GM21576 (cell line): ENCODE data around the gene PIK3R6.
"Not testable (repeated sequence)": the region's sequence is repeated elsewhere in the genome, so short reads cannot be mapped to it uniquely, and the experiment has no call there.

Experiments used
- ATAC-seq: cut with Tn5 transposase; IDR thresholded peaks from one replicate; pipeline ENCODE4 v1.9.1; 2021; ENCODE audit warnings: mild to moderate bottlenecking, moderate library complexity; ENCODE audit not compliant: unreplicated experiment

Gene PIK3R6

GRCh38 chr17:8829036-8829941 lies 38.2 kb downstream of the PIK3R6 start:
- ATAC-seq: no peak

GRCh38 chr17:8828517-8828875 lies 39.0 kb downstream of the PIK3R6 start:
- no peak for ATAC-seq

- no peak for ATAC-seq
Observed at GRCh38 chr17:8826808-8827435, 40.6 kb downstream of the PIK3R6 start.

- ATAC-seq: no peak
Observed at GRCh38 chr17:8825802-8826201, 41.7 kb downstream of the PIK3R6 start.

- ATAC-seq: no peak
Observed at GRCh38 chr17:8823279-8823678, 44.2 kb downstream of the PIK3R6 start.

- ATAC-seq: no peak
Observed at GRCh38 chr17:8822401-8823035, 45.0 kb downstream of the PIK3R6 start.

GRCh38 chr17:8821446-8822105 lies 45.9 kb downstream of the PIK3R6 start:
- ATAC-seq: no peak

- ATAC-seq: no peak
Observed at GRCh38 chr17:8820311-8821010, 47.0 kb downstream of the PIK3R6 start.

GRCh38 chr17:8818654-8819330 lies 48.7 kb downstream of the PIK3R6 start:
- no peak for ATAC-seq

GRCh38 chr17:8818047-8818446 lies 49.4 kb downstream of the PIK3R6 start:
- no peak for ATAC-seq

GRCh38 chr17:8806926-8807550 lies 60.4 kb downstream of the PIK3R6 start:
- ATAC-seq: peak; percentile 91

GRCh38 chr17:8806253-8806925 lies 61.1 kb downstream of the PIK3R6 start:
- no peak for ATAC-seq

- not testable (repeated sequence) for ATAC-seq
Observed at GRCh38 chr17:8805396-8805795, 62.1 kb downstream of the PIK3R6 start.

GRCh38 chr17:8803531-8804420 lies 63.7 kb downstream of the PIK3R6 start:
- ATAC-seq: no peak

GRCh38 chr17:8801135-8801840 lies 66.2 kb downstream of the PIK3R6 start:
- no peak for ATAC-seq

- ATAC-seq: no peak
Observed at GRCh38 chr17:8800656-8801055, 66.8 kb downstream of the PIK3R6 start.

- ATAC-seq: no peak
Observed at GRCh38 chr17:8799570-8800212, 67.8 kb downstream of the PIK3R6 start.
